ENCODE data around the gene PRR14. TPM values are rescaled to one million over a fixed set of nuclear protein-coding genes. Genes with fewer than 3 reads are reported as not detected.
"Not testable (repeated sequence)": the region's sequence is repeated elsewhere in the genome, so short reads cannot be mapped to it uniquely, and the experiment has no call there.

The PRR14 gene
- total RNA-seq, 4 donors from 2014 or later = 8.8 to 28.4 (median 17.8) TPM

GRCh38 chr16:30636599-30636998 is 14.2 kb upstream of the PRR14 start:
- TF ChIP-seq POLR2A (IDR thresholded peaks at IDR 0.05) (no peak), CTCF (IDR thresholded peaks at IDR 0.05 in 4 of 5, conservative IDR thresholded peaks at IDR 0.05 in 1 of 5) (no peak)
- Histone ChIP-seq H3K36me3 (no peaks in the 10 kb centered on the region), H3K4me3 (no peak overlapping the region), H3K27me3 (no peaks in the 10 kb centered on the region), H3K4me1 (peaks cover 9 to 16% of the 10 kb centered on the region in 2 donors), H3K27ac (no peak overlapping the region), H3K9me3 (no peaks in the 10 kb centered on the region)
- ATAC-seq (no peak), DNase-seq (no peak)
- in situ Hi-C loops (cut with MboI; ENCODE audit: low sequenced_read_pairs in 4 of 4) (loop anchor here in 2 of 4 donors (10.0 to 25.0 kb wide), 2 partner anchors 62 to 199 kb away; partner anchors contain the start of genes DCTPP1 (in 1 of the 2), SEPHS2 (in 1 of the 2) and ZNF688 (in 1 of the 2)), intact Hi-C loops (cut with DNase I; ENCODE audit: low total_unique reads) (no loop called here)

- intact Hi-C loops (cut with DNase I; ENCODE audit: low total_unique reads); H3K27ac ChIP-seq; H3K4me3 ChIP-seq; DNase-seq; H3K27me3 ChIP-seq; H3K9me3 ChIP-seq; H3K36me3 ChIP-seq; ATAC-seq: not testable (repeated sequence)
- in situ Hi-C loops (cut with MboI; ENCODE audit: low sequenced_read_pairs in 4 of 4) = loop anchor here in 2 of 4 donors (10.0 to 25.0 kb wide), 2 partner anchors 62 to 200 kb away; partner anchors contain the start of genes DCTPP1 (in 1 of the 2), SEPHS2 (in 1 of the 2) and ZNF688 (in 1 of the 2)
- peaks cover 9 to 16% of the 10 kb centered on the region in 2 donors for H3K4me1 ChIP-seq
These were observed 13.6 kb upstream of the PRR14 start for GRCh38 chr16:30637139-30637538.

DNA sequence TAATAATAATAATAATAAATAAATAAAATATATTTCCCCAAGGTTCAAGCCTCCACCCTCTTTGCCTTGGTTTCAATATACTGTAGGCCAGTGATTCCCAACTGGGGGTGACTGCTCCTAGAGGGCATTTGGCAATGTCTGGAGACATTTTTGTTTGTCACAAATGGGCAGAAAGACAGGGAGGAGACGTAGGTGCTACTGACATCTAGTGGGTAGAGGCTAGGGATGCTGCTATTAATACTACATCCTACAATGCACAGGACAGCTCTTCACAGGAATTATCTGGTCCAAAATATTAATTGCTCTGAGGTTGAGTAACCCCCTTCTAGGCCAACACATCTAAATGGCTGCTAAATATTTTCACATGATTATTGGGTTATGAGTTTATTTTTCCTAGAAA is 12.8 kb upstream of the PRR14 start:
- TF ChIP-seq CTCF (IDR thresholded peaks at IDR 0.05 in 4 of 5, conservative IDR thresholded peaks at IDR 0.05 in 1 of 5) = no peak
- no peak for TF ChIP-seq POLR2A (IDR thresholded peaks at IDR 0.05)
- Histone ChIP-seq H3K9me3 (no peaks in the 10 kb centered on the region), H3K4me1 (peaks cover 9 to 16% of the 10 kb centered on the region in 2 donors), H3K36me3 (no peaks in the 10 kb centered on the region), H3K4me3 (no peak overlapping the region), H3K27me3 (no peaks in the 10 kb centered on the region), H3K27ac (no peak overlapping the region)
- intact Hi-C loops (cut with DNase I; ENCODE audit: low total_unique reads) (no loop called here), in situ Hi-C loops (cut with MboI; ENCODE audit: low sequenced_read_pairs in 4 of 4) (loop anchor here in 2 of 4 donors (10.0 to 25.0 kb wide), 2 partner anchors 63 to 201 kb away; partner anchors contain the start of genes DCTPP1 (in 1 of the 2), SEPHS2 (in 1 of the 2) and ZNF688 (in 1 of the 2))
- ATAC-seq = no peak
- no peak for DNase-seq

DNA sequence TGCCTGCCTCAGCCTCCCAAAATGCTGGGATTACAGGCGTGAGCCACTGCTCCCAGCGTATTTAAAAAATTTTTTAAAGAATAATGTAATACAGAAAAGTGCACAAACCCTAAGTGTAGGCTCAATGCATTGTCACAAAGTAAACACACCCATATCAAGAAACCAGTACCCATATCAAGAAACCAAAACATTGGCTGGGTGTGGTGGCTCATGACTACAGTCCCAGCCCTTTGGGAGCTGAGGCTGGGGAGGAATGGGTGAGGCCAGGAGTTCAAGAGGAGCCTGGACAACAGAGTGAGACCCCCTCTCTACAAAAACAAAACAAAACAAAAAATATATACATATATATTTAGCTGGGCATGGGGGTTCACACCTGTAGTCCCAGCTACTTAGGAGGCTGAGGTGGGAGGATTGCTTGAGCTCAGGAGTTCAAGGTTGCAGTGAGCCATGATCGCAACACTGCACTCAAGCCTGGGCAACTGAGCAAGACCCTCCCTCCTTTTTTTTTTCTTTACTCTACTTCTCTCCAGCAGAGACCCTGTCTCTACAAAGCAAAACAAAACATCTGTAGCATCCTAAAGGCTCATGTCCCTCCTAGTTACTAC is 9.3 kb upstream of the PRR14 start:
- H3K27me3 ChIP-seq = no peaks in the 10 kb centered on the region
- in situ Hi-C loops (cut with MboI; ENCODE audit: low sequenced_read_pairs in 4 of 4) = loop anchor here in 2 of 4 donors (10.0 to 25.0 kb wide), 2 partner anchors 53 to 204 kb away; partner anchors contain the start of genes DCTPP1 (in 1 of the 2), SEPHS2 (in 1 of the 2) and SRCAP (in 1 of the 2)

More for the DNA sequence above, 9.3 kb upstream of the PRR14 start:
- ATAC-seq (no peak), DNase-seq (no peak)
- no peaks in the 10 kb centered on the region for H3K36me3 ChIP-seq
- intact Hi-C loops (cut with DNase I; ENCODE audit: low total_unique reads) = no loop called here
- H3K27ac ChIP-seq = no peak overlapping the region
- H3K4me1 ChIP-seq = no peaks in the 10 kb centered on the region
- H3K9me3 ChIP-seq = no peaks in the 10 kb centered on the region
- no peak overlapping the region for H3K4me3 ChIP-seq
- no peak for TF ChIP-seq POLR2A (IDR thresholded peaks at IDR 0.05)
- TF ChIP-seq CTCF (IDR thresholded peaks at IDR 0.05 in 4 of 5, conservative IDR thresholded peaks at IDR 0.05 in 1 of 5) = no peak
